MCF 10A (cell line): ENCODE measurements around the gene B4GALT1. TPM values are rescaled to one million over a fixed set of nuclear protein-coding genes. Genes with fewer than 3 reads are reported as not detected.
A peak's percentile ranks its signal among the peaks of the same experiment; 100 is the strongest.

Source experiments
- BruUV-seq: library from RNA; stranded (reverse); fragments of 400-500 nt; replicated peaks from 2 replicates; lab custom pipeline; 2021; lab: Mats Ljungman, UMichigan
- CTCF ChIA-PET: fragments of 300-600 bp; sonication (Branson Sonifier 250); formaldehyde crosslinking; extraction: SDS; loops from one replicate; lab custom pipeline; 2021; ENCODE audit warnings: antibody characterized with exemption, inconsistent platforms; lab: Yijun Ruan, JAX
- POLR2A ChIA-PET: fragments of 300-600, 350-650 bp; sonication (Branson Sonifier 250); formaldehyde crosslinking; extraction: SDS; loops from one replicate; lab custom pipeline; 2020; ENCODE audit warnings: antibody characterized with exemption, inconsistent platforms; lab: Yijun Ruan, JAX
- DNase-seq: peaks from one replicate; pipeline ENCODE4 v3.0.0-alpha.2; 2018; ENCODE audit not compliant: unreplicated experiment
- H3K27ac Mint-ChIP-seq: one replicate; pipeline ENCODE4 v1.8.0; 2022; ENCODE audit warnings: mild to moderate bottlenecking, low read depth, mixed read lengths; ENCODE audit not compliant: unreplicated experiment
- H3K27me3 Mint-ChIP-seq: one replicate; pipeline ENCODE4 v1.8.0; 2022; ENCODE audit warnings: mixed read lengths; ENCODE audit not compliant: insufficient read depth, unreplicated experiment
- H3K36me3 Mint-ChIP-seq: one replicate; pipeline ENCODE4 v1.8.0; 2022; ENCODE audit warnings: mild to moderate bottlenecking, moderate library complexity, mixed read lengths; ENCODE audit not compliant: insufficient read depth, unreplicated experiment
- H3K4me1 Mint-ChIP-seq: one replicate; pipeline ENCODE4 v1.8.0; 2022; ENCODE audit warnings: mixed read lengths; ENCODE audit not compliant: insufficient read depth, unreplicated experiment
- H3K4me3 Mint-ChIP-seq: one replicate; pipeline ENCODE4 v1.8.0; 2022; ENCODE audit warnings: mild to moderate bottlenecking, moderate library complexity, mixed read lengths; ENCODE audit not compliant: unreplicated experiment
- H3K9me3 Mint-ChIP-seq: one replicate; pipeline ENCODE4 v1.8.0; 2022; ENCODE audit warnings: mixed read lengths; ENCODE audit not compliant: unreplicated experiment
- intact Hi-C: fragments of 100-400 bp; cut with micrococcal nuclease; formaldehyde crosslinking; loops from 2 replicates; pipeline ENCODE4 v1.14.1; 2022
- total RNA-seq: library from RNA; stranded (reverse); gene quantifications from 2 replicates; pipeline ENCODE4 v1.2.3, GENCODE V29; 2022
- TF ChIP-seq, protein P1 (sequence below): fragments of 200-600 bp; IDR thresholded peaks from one replicate; pipeline ENCODE4 v1.8.0; 2022; ENCODE audit warnings: antibody characterized with exemption, mild to moderate bottlenecking; ENCODE audit not compliant: unreplicated experiment

B4GALT1 gene
- total RNA-seq, 1 experiment from 2014 or later: 184 TPM

GRCh38 chr9:33138768-33139167, 28.4 kb downstream of the B4GALT1 start:
- Mint-ChIP-seq H3K4me3 (no peak overlapping the region), H3K9me3 (no peaks in the 10 kb centered on the region), H3K27me3 (no peaks in the 10 kb centered on the region), H3K27ac (peak overlapping the region; percentile 21), H3K4me1 (peaks cover 39% of the 10 kb centered on the region), H3K36me3 (peaks cover 81% of the 10 kb centered on the region)
- DNase-seq: no peak
- intact Hi-C loops: no loop called here
- TF ChIP-seq, protein P1, sequence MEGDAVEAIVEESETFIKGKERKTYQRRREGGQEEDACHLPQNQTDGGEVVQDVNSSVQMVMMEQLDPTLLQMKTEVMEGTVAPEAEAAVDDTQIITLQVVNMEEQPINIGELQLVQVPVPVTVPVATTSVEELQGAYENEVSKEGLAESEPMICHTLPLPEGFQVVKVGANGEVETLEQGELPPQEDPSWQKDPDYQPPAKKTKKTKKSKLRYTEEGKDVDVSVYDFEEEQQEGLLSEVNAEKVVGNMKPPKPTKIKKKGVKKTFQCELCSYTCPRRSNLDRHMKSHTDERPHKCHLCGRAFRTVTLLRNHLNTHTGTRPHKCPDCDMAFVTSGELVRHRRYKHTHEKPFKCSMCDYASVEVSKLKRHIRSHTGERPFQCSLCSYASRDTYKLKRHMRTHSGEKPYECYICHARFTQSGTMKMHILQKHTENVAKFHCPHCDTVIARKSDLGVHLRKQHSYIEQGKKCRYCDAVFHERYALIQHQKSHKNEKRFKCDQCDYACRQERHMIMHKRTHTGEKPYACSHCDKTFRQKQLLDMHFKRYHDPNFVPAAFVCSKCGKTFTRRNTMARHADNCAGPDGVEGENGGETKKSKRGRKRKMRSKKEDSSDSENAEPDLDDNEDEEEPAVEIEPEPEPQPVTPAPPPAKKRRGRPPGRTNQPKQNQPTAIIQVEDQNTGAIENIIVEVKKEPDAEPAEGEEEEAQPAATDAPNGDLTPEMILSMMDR: no peak
- BruUV-seq: no TSS peak
- POLR2A ChIA-PET: interaction anchor here (1.0 to 11.2 kb wide), 3 partner anchors 8 to 22 kb away, joined by 3 to 67 read pairs (median 15); no protein-coding TSS in a partner anchor
- CTCF ChIA-PET: interaction anchor here (1.7 kb wide), 1 partner anchor 12 kb away, joined by 4 read pairs; no protein-coding TSS in a partner anchor

DNA sequence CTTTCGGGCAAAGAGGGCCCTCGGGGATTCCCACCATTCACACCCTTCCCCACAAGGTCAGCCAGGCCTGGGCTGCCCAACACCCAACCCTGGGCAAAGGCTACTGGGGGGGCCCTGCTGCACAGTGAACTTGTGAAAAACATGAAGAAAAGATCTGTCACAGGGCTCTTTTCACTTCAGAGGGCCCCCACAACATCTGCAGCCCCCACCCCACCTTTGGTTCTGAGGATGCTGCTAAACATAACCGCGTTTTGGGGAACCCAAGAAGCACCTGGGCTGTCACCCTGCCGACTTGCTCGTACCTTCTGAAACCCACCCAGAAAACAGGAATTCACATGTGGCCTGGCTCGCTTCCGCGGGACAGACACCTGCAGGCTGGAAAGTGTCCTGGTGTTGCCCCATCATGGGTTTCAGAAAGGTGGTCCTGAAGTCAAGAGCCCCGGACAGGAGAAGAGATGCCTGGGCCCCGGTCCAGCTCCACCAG, 29.3 kb downstream of the B4GALT1 start:
- Mint-ChIP-seq H3K27ac (peak overlapping the region; percentile 10), H3K4me3 (no peak overlapping the region), H3K9me3 (no peaks in the 10 kb centered on the region), H3K36me3 (peaks cover 89% of the 10 kb centered on the region), H3K4me1 (peaks cover 46% of the 10 kb centered on the region), H3K27me3 (no peaks in the 10 kb centered on the region)
- POLR2A ChIA-PET: interaction anchor here (1.0 to 14.7 kb wide), 3 partner anchors 13 to 56 kb away, joined by 3 to 242 read pairs (median 67); partner anchors contain the start of gene B4GALT1
- BruUV-seq: no TSS peak
- TF ChIP-seq, protein P1: no peak
- intact Hi-C loops: no loop called here
- CTCF ChIA-PET: no interaction called here
- DNase-seq: no peak

DNA sequence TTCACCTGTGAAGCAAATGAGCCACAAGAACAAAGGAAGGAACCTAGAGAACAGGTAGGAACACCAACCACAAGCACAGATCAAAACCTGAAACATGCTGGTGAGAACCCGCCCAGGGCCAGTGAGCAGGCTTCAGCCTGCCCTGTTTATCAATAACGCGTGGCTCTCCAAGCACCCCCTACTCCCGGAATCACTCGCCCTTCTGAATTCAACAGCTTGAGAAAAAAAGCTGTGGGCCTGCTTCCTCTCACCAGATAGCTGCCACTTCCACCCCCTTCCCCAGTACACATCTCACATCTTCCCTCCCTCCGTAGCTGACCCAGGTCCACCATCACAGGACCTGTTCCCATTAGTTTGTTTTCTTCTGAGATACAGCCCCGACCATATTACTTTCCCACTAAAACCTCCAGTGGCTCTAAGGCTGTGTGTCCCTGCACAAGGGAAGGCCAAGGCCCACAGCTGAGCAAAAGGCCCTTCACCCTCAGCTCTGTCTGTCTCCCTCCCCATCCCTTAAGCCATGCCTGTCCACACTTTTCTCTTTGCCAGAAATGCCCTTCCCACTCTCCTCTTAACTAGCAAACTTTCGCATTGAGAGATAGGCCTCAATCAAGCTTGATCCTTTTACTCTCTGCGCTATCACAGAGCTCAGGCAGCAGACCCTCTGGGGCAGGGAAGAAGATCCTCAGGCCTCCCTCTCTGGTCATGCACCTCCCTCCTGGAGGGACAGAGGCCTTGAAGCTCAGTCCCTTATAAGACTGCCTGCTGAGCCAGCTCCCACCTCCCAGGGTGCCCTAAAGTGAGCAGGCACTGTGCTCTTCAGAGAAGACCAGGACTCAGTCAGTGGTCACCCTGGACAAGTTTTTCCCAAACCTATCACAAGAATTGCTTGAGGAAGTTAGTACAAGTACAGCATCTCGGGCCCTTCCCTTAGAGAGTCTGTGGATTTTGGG, 30.1 kb downstream of the B4GALT1 start:
- H3K4me3 Mint-ChIP-seq: no peak overlapping the region
- no peak for DNase-seq
- peak overlapping the region; percentile 10 for H3K27ac Mint-ChIP-seq
- peaks cover 89% of the 10 kb centered on the region for H3K36me3 Mint-ChIP-seq
- H3K4me1 Mint-ChIP-seq: peaks cover 53% of the 10 kb centered on the region
- TF ChIP-seq, protein P1: no peak
- no TSS peak for BruUV-seq
- H3K27me3 Mint-ChIP-seq: no peaks in the 10 kb centered on the region
- intact Hi-C loops: no loop called here
- POLR2A ChIA-PET: interaction anchor here (0.9 to 14.7 kb wide), 5 partner anchors 8 to 55 kb away, joined by 3 to 242 read pairs (median 8); partner anchors contain the start of gene B4GALT1
- CTCF ChIA-PET: no interaction called here
- H3K9me3 Mint-ChIP-seq: no peaks in the 10 kb centered on the region

GRCh38 chr9:33135470-33135958, 31.6 kb downstream of the B4GALT1 start:
- Mint-ChIP-seq H3K27ac (peak overlapping the region; percentile 9), H3K4me1 (peaks cover 62% of the 10 kb centered on the region), H3K36me3 (peaks cover 91% of the 10 kb centered on the region), H3K9me3 (no peaks in the 10 kb centered on the region), H3K27me3 (no peaks in the 10 kb centered on the region), H3K4me3 (no peak overlapping the region)
- BruUV-seq: no TSS peak
- ChIA-PET CTCF (interaction anchor here (0.7 kb wide), 1 partner anchor 225 kb away, joined by 3 read pairs; no protein-coding TSS in a partner anchor), POLR2A (interaction anchor here (0.7 to 14.7 kb wide), 4 partner anchors 9 to 129 kb away, joined by 3 to 242 read pairs (median 38); partner anchors contain the start of genes B4GALT1 and BAG1)
- intact Hi-C loops: no loop called here
- TF ChIP-seq, protein P1: no peak
- no peak for DNase-seq
